ENCODE measurements around the gene TECPR2. TPM values are rescaled to one million over a fixed set of nuclear protein-coding genes. Genes with fewer than 3 reads are reported as not detected.

TECPR2 gene
- polyA plus RNA-seq, 1 experiment, result 12.4 TPM

GRCh38 chr14:102532204-102532658, 169.5 kb downstream of the TECPR2 start:
- TF ChIP-seq CTCF (IDR thresholded peaks at IDR 0.05; ENCODE audit: low read depth, low read length), result no peak
- H3K27me3 ChIP-seq (ENCODE audit: control insufficient read depth, insufficient read depth, low read length), result no peaks in the 10 kb centered on the region
- POLR2A ChIA-PET, result no interaction called here
- H3K4me3 ChIP-seq (ENCODE audit: low read depth, low read length), result no peak overlapping the region
- H3K27ac ChIP-seq (ENCODE audit: low read depth, low read length), result no peak overlapping the region
- CTCF ChIA-PET, result interaction anchor here (0.6 kb wide), 1 partner anchor 94 kb away, joined by 3 read pairs; no protein-coding TSS in a partner anchor
- H3K9me3 ChIP-seq (ENCODE audit: control insufficient read depth, insufficient read depth, low read length), result no peaks in the 10 kb centered on the region; the same call in 1 of the 2 replicates
- no peak for DNase-seq (ENCODE audit: low read depth, low spot score)

GRCh38 chr14:102537981-102538601, 175.3 kb downstream of the TECPR2 start:
- H3K9me3 ChIP-seq (ENCODE audit: control insufficient read depth, insufficient read depth, low read length), result no peaks in the 10 kb centered on the region; the same call in 1 of the 2 replicates
- no peak overlapping the region for H3K27ac ChIP-seq (ENCODE audit: low read depth, low read length)
- no peak overlapping the region for H3K4me3 ChIP-seq (ENCODE audit: low read depth, low read length)
- TF ChIP-seq CTCF (IDR thresholded peaks at IDR 0.05; ENCODE audit: low read depth, low read length), result no peak
- no peak for DNase-seq (ENCODE audit: low read depth, low spot score)
- ChIA-PET POLR2A (interaction anchor here (0.7 kb wide), 1 partner anchor 11 kb away, joined by 5 read pairs; no protein-coding TSS in a partner anchor), CTCF (interaction anchor here (1.7 kb wide), 1 partner anchor 14 kb away, joined by 9 read pairs; no protein-coding TSS in a partner anchor)
- no peaks in the 10 kb centered on the region for H3K27me3 ChIP-seq (ENCODE audit: control insufficient read depth, insufficient read depth, low read length)

GRCh38 chr14:102538602-102539543, 176.1 kb downstream of the TECPR2 start:
- Histone ChIP-seq H3K27me3 (ENCODE audit: control insufficient read depth, insufficient read depth, low read length) (no peaks in the 10 kb centered on the region), H3K9me3 (ENCODE audit: control insufficient read depth, insufficient read depth, low read length) (no peaks in the 10 kb centered on the region; the same call in 1 of the 2 replicates), H3K27ac (ENCODE audit: low read depth, low read length) (no peak overlapping the region), H3K4me3 (ENCODE audit: low read depth, low read length) (no peak overlapping the region)
- POLR2A ChIA-PET, result interaction anchor here (0.6 to 0.7 kb wide), 2 partner anchors 12 to 101 kb away, joined by 3 to 5 read pairs; no protein-coding TSS in a partner anchor
- no peak for TF ChIP-seq CTCF (IDR thresholded peaks at IDR 0.05; ENCODE audit: low read depth, low read length)
- CTCF ChIA-PET, result interaction anchor here (1.7 kb wide), 1 partner anchor 15 kb away, joined by 9 read pairs; no protein-coding TSS in a partner anchor
- DNase-seq (ENCODE audit: low read depth, low spot score), result no peak

DNA sequence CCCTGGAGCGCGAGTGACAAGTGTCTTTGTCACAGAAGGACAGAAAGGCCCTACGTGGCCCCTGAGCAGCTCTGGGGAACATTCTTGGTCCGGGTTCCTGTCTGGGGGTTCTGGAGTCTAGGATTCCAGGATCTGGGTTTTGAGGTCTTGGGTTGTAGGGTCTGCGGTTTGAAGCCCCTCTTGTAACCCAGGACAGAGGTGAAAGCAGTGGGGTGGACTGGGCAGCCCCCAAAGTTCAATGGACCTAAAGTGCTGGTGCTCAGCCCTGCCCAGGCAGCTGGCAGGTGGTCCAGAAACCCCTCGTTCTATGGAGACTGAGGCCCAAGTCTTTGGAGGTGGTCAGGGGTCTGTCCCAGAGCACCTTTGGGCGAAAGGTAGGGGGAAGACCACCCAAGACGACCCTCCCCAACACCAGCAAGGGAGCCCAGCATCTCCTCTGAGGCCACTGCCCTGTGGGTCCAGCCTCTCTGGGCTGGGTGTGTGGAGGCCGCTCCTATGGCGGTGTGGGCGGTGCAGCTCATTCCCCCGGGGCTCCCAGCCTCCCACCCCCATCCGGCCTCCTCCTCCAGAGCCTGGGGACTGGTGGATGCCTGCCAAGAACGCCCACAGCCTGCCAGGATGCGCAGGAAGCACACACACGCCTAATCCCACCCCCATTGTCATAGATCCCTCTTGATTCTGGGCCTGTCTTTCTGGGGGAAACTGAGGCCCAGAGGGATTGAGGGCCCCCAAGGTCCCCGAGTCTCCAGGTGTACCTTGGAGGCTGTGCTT, 177.0 kb downstream of the TECPR2 start:
- ChIA-PET CTCF (interaction anchor here (1.7 kb wide), 1 partner anchor 15 kb away, joined by 5 read pairs; no protein-coding TSS in a partner anchor), POLR2A (interaction anchor here (0.6 to 1.0 kb wide), 2 partner anchors 19 to 55 kb away, joined by 3 to 9 read pairs; no protein-coding TSS in a partner anchor)
- H3K4me3 ChIP-seq (ENCODE audit: low read depth, low read length), result no peak overlapping the region
- peaks cover 6% of the 10 kb centered on the region for H3K27me3 ChIP-seq (ENCODE audit: control insufficient read depth, insufficient read depth, low read length)
- peak; percentile 10 for DNase-seq (ENCODE audit: low read depth, low spot score)
- TF ChIP-seq CTCF (IDR thresholded peaks at IDR 0.05; ENCODE audit: low read depth, low read length), result no peak
- no peak overlapping the region for H3K27ac ChIP-seq (ENCODE audit: low read depth, low read length)
- no peaks in the 10 kb centered on the region; the same call in 1 of the 2 replicates for H3K9me3 ChIP-seq (ENCODE audit: control insufficient read depth, insufficient read depth, low read length)
